Epithelial cell of umbilical artery (primary cell): ENCODE measurements around the gene CHADL. TPM values are rescaled to one million over a fixed set of nuclear protein-coding genes. Genes with fewer than 3 reads are reported as not detected.

Source experiments
- total RNA-seq: library from RNA; depleted of rRNA; stranded (reverse); fragments of >200 nt; gene quantifications from 2 replicates; pipeline ENCODE4 v1.2.3, GENCODE V29; 2014

CHADL gene
- 0.76 and 0.97 TPM in 2 replicates for total RNA-seq

GRCh38 chr22:41240377-41241132, at the start of gene CHADL:
TSS of gene CHADL (minus strand) at chr22:41240931. CDS start at chr22:41240881, 50 bp downstream.

GRCh38 chr22:41285820-41286638, 45.3 kb upstream of the CHADL start, which contains the start of gene RANGAP1:
TSS of gene RANGAP1 (minus strand) at chr22:41286187. CDS start at chr22:41281044, 5,143 bp downstream.

GRCh38 chr22:41204992-41205900, 35.5 kb downstream of the CHADL start, which contains the start of gene L3MBTL2:
TSS of gene L3MBTL2 (plus strand) at chr22:41205312. CDS start at chr22:41205363, 51 bp downstream.

Other genes with a start within 250 kb of the CHADL start
- gene EP300, start 148.3 kb downstream of the CHADL start, total RNA-seq = 14.3 and 21.6 TPM in 2 replicates
- 27.6 and 32.5 TPM in 2 replicates for gene L3MBTL2, start 35.6 kb downstream of the CHADL start, total RNA-seq
- gene RANGAP1, start 45.3 kb upstream of the CHADL start, total RNA-seq = 93.2 and 146 TPM in 2 replicates
- gene ZC3H7B, start 60.6 kb upstream of the CHADL start, total RNA-seq = 38.3 and 78.6 TPM in 2 replicates
- 2.0 and 2.9 TPM in 2 replicates for gene TEF, start 141.0 kb upstream of the CHADL start, total RNA-seq
- 8.4 and 15.8 TPM in 2 replicates for gene TOB2, start 205.9 kb upstream of the CHADL start, total RNA-seq
- gene PHF5A, start 227.8 kb upstream of the CHADL start, total RNA-seq = 117 and 128 TPM in 2 replicates
- 53.8 and 73.7 TPM in 2 replicates for gene ACO2, start 228.2 kb upstream of the CHADL start, total RNA-seq